GM19328 (cell line): ENCODE data around the gene PAFAH1B1.
"Not testable (repeated sequence)": the region's sequence is repeated elsewhere in the genome, so short reads cannot be mapped to it uniquely, and the experiment has no call there.

Experiments used
- ATAC-seq: cut with Tn5 transposase; IDR thresholded peaks from one replicate; pipeline ENCODE4 v1.9.1; 2021; ENCODE audit warnings: mild to moderate bottlenecking, moderate library complexity; ENCODE audit not compliant: unreplicated experiment

Gene PAFAH1B1

DNA sequence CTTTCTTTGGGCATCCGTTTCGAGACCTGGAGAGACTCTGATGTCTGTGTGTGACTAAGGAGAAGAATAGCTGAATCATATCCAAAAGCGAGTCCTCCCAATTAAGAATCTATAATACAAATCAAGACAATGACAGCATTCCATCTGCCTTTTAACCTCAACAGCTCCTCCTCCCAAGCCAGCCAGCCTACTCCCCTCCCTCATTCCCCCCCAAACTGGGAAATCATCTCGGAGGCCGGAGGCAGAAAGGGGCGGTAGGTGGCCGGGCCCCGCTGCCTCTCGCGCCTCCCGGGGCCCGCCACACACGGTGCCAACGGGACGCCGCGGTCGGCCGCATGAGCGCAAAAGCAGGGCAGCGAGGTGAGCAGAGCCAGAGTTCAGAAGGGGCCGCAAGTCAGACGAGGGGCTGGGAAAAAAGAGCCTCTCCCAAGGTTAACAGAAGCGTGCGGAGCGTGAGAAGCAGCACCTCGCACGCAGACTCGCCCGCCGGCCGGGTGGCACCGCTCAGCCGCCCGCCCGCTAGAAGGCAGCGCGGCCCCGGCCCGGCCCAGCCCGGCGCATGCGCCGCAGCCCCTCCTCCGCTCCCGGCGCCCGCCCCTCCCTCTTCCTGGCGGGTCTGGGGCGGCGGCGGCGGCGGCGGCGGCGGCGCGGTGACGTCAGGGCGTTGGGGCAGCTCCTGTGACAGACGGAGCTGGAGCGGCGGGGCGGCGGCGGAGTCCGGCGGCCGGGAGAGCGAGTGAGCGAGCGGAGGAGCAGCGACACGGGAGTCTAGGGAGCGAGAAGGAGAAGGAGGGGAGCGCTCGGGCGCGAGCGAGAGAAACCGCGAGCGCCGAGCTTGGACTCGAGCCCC lies at the start of gene PAFAH1B1:
Gene PAFAH1B1 (plus strand): TSS at position 684 of the 850 bp plus-strand sequence. CDS start 44,635 bp downstream, outside the sequence.
- ATAC-seq: peak; percentile 86

GRCh38 chr17:2545393-2545792 lies 48.1 kb upstream of the PAFAH1B1 start:
- no peak for ATAC-seq

GRCh38 chr17:2547176-2547575 lies 46.3 kb upstream of the PAFAH1B1 start:
- no peak for ATAC-seq

GRCh38 chr17:2548026-2548425 lies 45.4 kb upstream of the PAFAH1B1 start:
- ATAC-seq: not testable (repeated sequence)

- no peak for ATAC-seq
Observed at GRCh38 chr17:2549392-2550211, 43.9 kb upstream of the PAFAH1B1 start.

GRCh38 chr17:2551493-2551892 lies 42.0 kb upstream of the PAFAH1B1 start:
- ATAC-seq: no peak

GRCh38 chr17:2551928-2552327 lies 41.5 kb upstream of the PAFAH1B1 start:
- ATAC-seq: no peak

DNA sequence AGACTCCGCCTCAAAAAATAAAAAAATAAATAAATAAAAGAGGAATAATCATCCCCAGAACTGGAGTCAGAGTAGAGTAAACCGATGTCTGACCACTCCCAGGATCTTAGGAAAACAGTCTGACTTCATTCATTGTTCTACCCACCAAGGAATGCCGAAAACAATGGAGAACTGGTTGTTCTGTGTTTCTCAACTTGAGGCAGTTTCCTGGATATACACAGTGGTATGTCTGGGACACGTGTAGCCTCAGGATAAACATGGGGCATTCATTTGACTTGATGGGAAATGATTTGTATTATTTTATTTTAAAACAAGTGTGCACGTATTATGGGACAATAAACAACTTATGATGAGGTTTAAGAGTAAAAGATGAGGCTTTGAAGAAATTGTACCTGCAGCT lies 32.8 kb upstream of the PAFAH1B1 start:
- no peak for ATAC-seq

- ATAC-seq: no peak
Observed at GRCh38 chr17:2562162-2562858, 31.1 kb upstream of the PAFAH1B1 start.

DNA sequence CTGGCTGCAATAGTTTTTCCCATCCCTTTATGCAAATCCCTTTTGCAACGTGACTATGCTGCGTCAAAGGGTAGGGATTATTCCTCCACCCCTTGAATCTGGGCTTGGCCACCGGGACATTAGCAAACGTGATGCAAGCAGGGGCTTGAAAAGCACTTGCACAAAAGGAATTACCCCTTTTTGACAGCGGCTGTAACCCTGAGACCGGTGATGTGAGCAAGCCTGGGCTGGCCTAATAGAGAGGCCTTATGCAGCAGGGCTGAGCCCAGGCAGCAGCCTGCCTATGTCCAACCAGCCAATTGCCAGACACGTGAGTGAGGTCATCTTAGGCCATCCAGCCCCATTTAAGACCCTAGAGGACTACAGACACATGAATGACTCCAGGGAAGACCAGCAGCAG lies 30.4 kb upstream of the PAFAH1B1 start:
- ATAC-seq: no peak

DNA sequence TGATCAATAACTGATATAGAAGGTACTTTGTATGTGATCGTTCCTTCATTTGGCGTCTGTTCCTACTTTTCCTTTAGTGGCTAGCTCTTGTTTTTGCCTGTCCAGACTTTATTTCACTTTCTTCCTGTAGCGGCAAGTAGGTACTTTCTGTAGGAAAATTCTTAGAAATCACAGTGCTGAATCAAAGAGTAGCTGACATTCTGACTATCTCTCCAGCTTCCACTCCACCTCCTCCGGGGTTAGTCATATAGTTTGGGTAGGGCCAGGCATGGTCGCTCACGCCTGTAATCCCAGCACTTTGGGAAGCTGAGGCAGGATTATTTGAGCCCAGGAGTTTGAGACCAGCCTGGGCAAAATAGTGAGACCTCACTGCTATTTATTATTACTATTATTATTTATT lies 29.9 kb upstream of the PAFAH1B1 start:
- ATAC-seq: no peak

- ATAC-seq: no peak
Observed at GRCh38 chr17:2564877-2565276, 28.6 kb upstream of the PAFAH1B1 start.

DNA sequence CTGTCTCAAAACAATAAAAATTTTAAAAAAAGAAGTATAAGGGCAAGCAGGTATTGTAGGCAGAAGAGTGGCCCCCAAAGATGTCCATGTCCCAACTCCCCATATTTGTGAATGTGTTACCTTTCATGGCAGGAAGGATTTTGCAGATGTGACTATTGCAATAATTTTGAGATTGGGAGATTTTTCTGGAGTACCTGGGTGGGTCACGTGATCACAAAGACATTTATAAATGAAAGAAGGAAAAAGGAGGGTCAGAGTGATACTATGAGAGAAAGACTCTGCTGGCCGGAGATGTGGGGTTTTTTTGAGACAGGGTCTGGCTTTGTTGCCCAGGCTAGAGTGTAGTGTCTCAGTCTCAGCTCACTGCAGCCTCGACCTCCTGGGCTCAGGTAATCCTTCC lies 27.4 kb upstream of the PAFAH1B1 start:
- ATAC-seq: no peak

GRCh38 chr17:2571523-2572303 lies 21.7 kb upstream of the PAFAH1B1 start:
- ATAC-seq: peak; percentile 69

- ATAC-seq: peak; percentile 20
Observed at GRCh38 chr17:2572304-2572609, 21.2 kb upstream of the PAFAH1B1 start.

GRCh38 chr17:2580151-2580550 lies 13.3 kb upstream of the PAFAH1B1 start:
- no peak for ATAC-seq

- no peak for ATAC-seq
Observed at GRCh38 chr17:2580661-2581060, 12.8 kb upstream of the PAFAH1B1 start.

DNA sequence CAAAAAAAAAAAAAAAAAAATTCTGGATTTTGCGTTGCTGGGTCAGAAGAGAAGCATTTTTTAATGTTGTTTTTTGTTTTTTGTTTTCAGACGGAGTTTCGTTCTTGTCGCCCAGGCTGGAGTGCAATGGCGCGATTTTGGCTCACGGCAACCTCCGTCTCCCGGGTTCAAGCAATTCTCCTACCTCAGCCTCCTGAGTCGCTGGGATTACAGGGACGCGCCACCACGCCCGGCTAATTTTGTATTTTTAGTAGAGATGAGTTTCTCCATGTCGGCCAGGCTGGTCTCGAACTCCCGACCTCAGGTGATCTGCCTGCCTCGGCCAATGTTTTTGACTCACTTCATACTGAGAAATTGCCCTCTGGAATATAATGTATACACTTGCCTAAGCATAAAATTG lies 11.0 kb upstream of the PAFAH1B1 start:
- ATAC-seq: no peak

- no peak for ATAC-seq
Observed at GRCh38 chr17:2591040-2591640, 2.3 kb upstream of the PAFAH1B1 start.
